Keratinocyte (primary cell): ENCODE results near the gene NOP16.

Experiments used
- CTCF ChIP-seq, 3 experiments: IDR thresholded peaks in 1 of 3; conservative IDR thresholded peaks in 1 of 3; optimal IDR thresholded peaks in 1 of 3; 2 replicates in 2 of 3; 3 replicates in 1 of 3; pipeline versions ENCODE3 to v1.5.1; 2011; ENCODE audit warnings: low read length in 3 of 3, mild to moderate bottlenecking in 3 of 3, moderate library complexity in 2 of 3, control low read depth in 1 of 3, inconsistent platforms in 1 of 3; ENCODE audit not compliant: insufficient read depth in 2 of 3; ENCODE audit errors: extremely low read depth in 1 of 3
- EZH2 ChIP-seq: IDR thresholded peaks from one replicate; pipeline ENCODE4 v1.6.1; 2012; ENCODE audit warnings: inconsistent platforms, mild to moderate bottlenecking, low read length, moderate library complexity

GRCh38 chr5:176339304-176339703 lies 49.1 kb downstream of the NOP16 start:
- TF ChIP-seq CTCF (optimal IDR thresholded peaks at IDR 0.05 in 1 of 3, IDR thresholded peaks at IDR 0.05 in 1 of 3, conservative IDR thresholded peaks at IDR 0.05 in 1 of 3; ENCODE audit: extremely low read depth in 1 of 3, insufficient read depth in 2 of 3, low read length in 3 of 3): no peak
- TF ChIP-seq EZH2: no peak
